Measurements from ENCODE around the gene MEIS2. TPM values are rescaled to one million over a fixed set of nuclear protein-coding genes. Genes with fewer than 3 reads are reported as not detected.

The MEIS2 gene
- total RNA-seq, 5 donors from 2014 or later (not counting 1 experiment from before 2014, with no cell fraction given), result 0.38 to 0.54 TPM; not detected in 3

GRCh38 chr15:37093480-37094332, 6.6 kb downstream of the MEIS2 start:
- no peak overlapping the region for H3K4me3 ChIP-seq (ENCODE audit: control insufficient read depth in 1 of 2, extremely low read depth in 1 of 2, low read length in 1 of 2)
- ChIA-PET POLR2A (no interaction called here), CTCF (no interaction called here)
- no peaks in the 10 kb centered on the region for H3K36me3 Mint-ChIP-seq
- H3K4me3 Mint-ChIP-seq, result no peak overlapping the region
- no peaks in the 10 kb centered on the region for H3K9me3 Mint-ChIP-seq
- H3K27me3 ChIP-seq (replicated peaks in 1 of 2; ENCODE audit: control insufficient read depth in 2 of 2, extremely low read depth in 1 of 2, insufficient read depth in 2 of 2, low read length in 1 of 2), result peaks cover 17 to 41% of the 10 kb centered on the region in 2 experiments
- ATAC-seq (replicated peaks in 1 of 4), result no peak
- WGBS (ENCODE audit: insufficient coverage), result 62% methylated on average over 7 of the region's 11 CpGs
- no peak for DNase-seq
- H3K27ac ChIP-seq (ENCODE audit: low read length), result no peak overlapping the region
- peaks cover 67 to 72% of the 10 kb centered on the region in 2 donors for H3K27me3 Mint-ChIP-seq
- peaks cover 18 to 27% (median 25%) of the 10 kb centered on the region in 3 donors for H3K4me1 Mint-ChIP-seq
- H3K36me3 ChIP-seq (ENCODE audit: control insufficient read depth in 2 of 2, extremely low read depth in 1 of 2, insufficient read depth in 1 of 2, low read length in 1 of 2), result no peaks in the 10 kb centered on the region
- H3K27ac Mint-ChIP-seq, result no peak overlapping the region
- H3K4me1 ChIP-seq (ENCODE audit: control insufficient read depth in 1 of 2, extremely low read depth in 1 of 2, insufficient read depth in 2 of 2, low read length in 2 of 2), result peaks cover 0 to 21% of the 10 kb centered on the region in 2 experiments
- no peaks in the 10 kb centered on the region for H3K9me3 ChIP-seq

GRCh38 chr15:37090543-37091175, 9.7 kb downstream of the MEIS2 start:
- 93% methylated on average over 2 of the region's 3 CpGs for WGBS (ENCODE audit: insufficient coverage)
- peaks cover 0 to 4% (median 3%) of the 10 kb centered on the region in 3 donors for H3K4me1 Mint-ChIP-seq
- no peaks in the 10 kb centered on the region for H3K9me3 ChIP-seq
- H3K4me1 ChIP-seq (ENCODE audit: control insufficient read depth in 1 of 2, extremely low read depth in 1 of 2, insufficient read depth in 2 of 2, low read length in 2 of 2), result peaks cover 0 to 3% of the 10 kb centered on the region in 2 experiments
- H3K27ac Mint-ChIP-seq, result no peak overlapping the region
- no peak overlapping the region for H3K4me3 ChIP-seq (ENCODE audit: control insufficient read depth in 1 of 2, extremely low read depth in 1 of 2, low read length in 1 of 2)
- peaks cover 10% of the 10 kb centered on the region in 2 experiments for H3K27me3 ChIP-seq (replicated peaks in 1 of 2; ENCODE audit: control insufficient read depth in 2 of 2, extremely low read depth in 1 of 2, insufficient read depth in 2 of 2, low read length in 1 of 2)
- DNase-seq, result no peak
- H3K36me3 Mint-ChIP-seq, result no peaks in the 10 kb centered on the region
- no peak for ATAC-seq (replicated peaks in 1 of 4)
- ChIA-PET POLR2A (no interaction called here), CTCF (no interaction called here)
- no peak overlapping the region for H3K27ac ChIP-seq (ENCODE audit: low read length)
- H3K4me3 Mint-ChIP-seq, result no peak overlapping the region
- H3K27me3 Mint-ChIP-seq, result peaks cover 41 to 67% of the 10 kb centered on the region in 2 donors
- no peaks in the 10 kb centered on the region for H3K9me3 Mint-ChIP-seq
- no peaks in the 10 kb centered on the region for H3K36me3 ChIP-seq (ENCODE audit: control insufficient read depth in 2 of 2, extremely low read depth in 1 of 2, insufficient read depth in 1 of 2, low read length in 1 of 2)

- ChIA-PET CTCF (no interaction called here), POLR2A (no interaction called here)
- H3K27me3 ChIP-seq (replicated peaks in 1 of 2; ENCODE audit: control insufficient read depth in 2 of 2, extremely low read depth in 1 of 2, insufficient read depth in 2 of 2, low read length in 1 of 2), result peaks cover 0 to 6% of the 10 kb centered on the region in 2 experiments
- DNase-seq (no peak), ATAC-seq (replicated peaks in 1 of 4) (no peak)
- no CpG with 5 or more reads among the region's 2 CpGs for WGBS (ENCODE audit: insufficient coverage)
- H3K4me3 ChIP-seq (ENCODE audit: control insufficient read depth in 1 of 2, extremely low read depth in 1 of 2, low read length in 1 of 2), result no peak overlapping the region
- Mint-ChIP-seq H3K27ac (no peak overlapping the region), H3K4me1 (no peaks in the 10 kb centered on the region), H3K4me3 (no peak overlapping the region), H3K27me3 (peaks cover 23 to 47% of the 10 kb centered on the region in 2 donors), H3K36me3 (no peaks in the 10 kb centered on the region), H3K9me3 (no peaks in the 10 kb centered on the region)
- H3K9me3 ChIP-seq, result no peaks in the 10 kb centered on the region
- H3K27ac ChIP-seq (ENCODE audit: low read length), result no peak overlapping the region
- H3K4me1 ChIP-seq (ENCODE audit: control insufficient read depth in 1 of 2, extremely low read depth in 1 of 2, insufficient read depth in 2 of 2, low read length in 2 of 2), result no peaks in the 10 kb centered on the region
- no peaks in the 10 kb centered on the region for H3K36me3 ChIP-seq (ENCODE audit: control insufficient read depth in 2 of 2, extremely low read depth in 1 of 2, insufficient read depth in 1 of 2, low read length in 1 of 2)
Measured at GRCh38 chr15:37088436-37088835, 11.9 kb downstream of the MEIS2 start.

- Histone ChIP-seq H3K4me3 (ENCODE audit: control insufficient read depth in 1 of 2, extremely low read depth in 1 of 2, low read length in 1 of 2) (no peak overlapping the region), H3K4me1 (ENCODE audit: control insufficient read depth in 1 of 2, extremely low read depth in 1 of 2, insufficient read depth in 2 of 2, low read length in 2 of 2) (no peaks in the 10 kb centered on the region), H3K27me3 (replicated peaks in 1 of 2; ENCODE audit: control insufficient read depth in 2 of 2, extremely low read depth in 1 of 2, insufficient read depth in 2 of 2, low read length in 1 of 2) (peaks cover 0 to 4% of the 10 kb centered on the region in 2 experiments), H3K36me3 (ENCODE audit: control insufficient read depth in 2 of 2, extremely low read depth in 1 of 2, insufficient read depth in 1 of 2, low read length in 1 of 2) (no peaks in the 10 kb centered on the region), H3K27ac (ENCODE audit: low read length) (no peak overlapping the region), H3K9me3 (no peaks in the 10 kb centered on the region)
- 80% methylated on average over 1 of the region's 4 CpGs for WGBS (ENCODE audit: insufficient coverage)
- peaks cover 13 to 38% of the 10 kb centered on the region in 2 donors for H3K27me3 Mint-ChIP-seq
- DNase-seq (no peak), ATAC-seq (replicated peaks in 1 of 4) (no peak)
- H3K27ac Mint-ChIP-seq, result no peak overlapping the region
- H3K4me1 Mint-ChIP-seq, result no peaks in the 10 kb centered on the region
- H3K36me3 Mint-ChIP-seq, result no peaks in the 10 kb centered on the region
- H3K4me3 Mint-ChIP-seq, result no peak overlapping the region
- no peaks in the 10 kb centered on the region for H3K9me3 Mint-ChIP-seq
- ChIA-PET CTCF (no interaction called here), POLR2A (no interaction called here)
Measured at GRCh38 chr15:37087131-37087588, 13.2 kb downstream of the MEIS2 start.

- no peak overlapping the region for H3K27ac ChIP-seq (ENCODE audit: low read length)
- Mint-ChIP-seq H3K4me3 (no peak overlapping the region), H3K4me1 (no peaks in the 10 kb centered on the region), H3K9me3 (no peaks in the 10 kb centered on the region), H3K27me3 (peaks cover 16 to 38% of the 10 kb centered on the region in 2 donors), H3K27ac (no peak overlapping the region), H3K36me3 (no peaks in the 10 kb centered on the region)
- DNase-seq (no peak), ATAC-seq (replicated peaks in 1 of 4) (no peak)
- peaks cover 0 to 2% of the 10 kb centered on the region in 2 experiments for H3K27me3 ChIP-seq (replicated peaks in 1 of 2; ENCODE audit: control insufficient read depth in 2 of 2, extremely low read depth in 1 of 2, insufficient read depth in 2 of 2, low read length in 1 of 2)
- ChIA-PET POLR2A (no interaction called here), CTCF (no interaction called here)
- no CpG with 5 or more reads among the region's 1 CpG for whole genome bisulfite sequencing (ENCODE audit: insufficient coverage)
- no peaks in the 10 kb centered on the region for H3K9me3 ChIP-seq
- H3K4me1 ChIP-seq (ENCODE audit: control insufficient read depth in 1 of 2, extremely low read depth in 1 of 2, insufficient read depth in 2 of 2, low read length in 2 of 2), result no peaks in the 10 kb centered on the region
- H3K4me3 ChIP-seq (ENCODE audit: control insufficient read depth in 1 of 2, extremely low read depth in 1 of 2, low read length in 1 of 2), result no peak overlapping the region
- no peaks in the 10 kb centered on the region for H3K36me3 ChIP-seq (ENCODE audit: control insufficient read depth in 2 of 2, extremely low read depth in 1 of 2, insufficient read depth in 1 of 2, low read length in 1 of 2)
Measured at GRCh38 chr15:37086521-37086920, 13.8 kb downstream of the MEIS2 start.

- no peak overlapping the region for H3K4me3 Mint-ChIP-seq
- ChIA-PET POLR2A (no interaction called here), CTCF (no interaction called here)
- Histone ChIP-seq H3K4me1 (ENCODE audit: control insufficient read depth in 1 of 2, extremely low read depth in 1 of 2, insufficient read depth in 2 of 2, low read length in 2 of 2) (no peaks in the 10 kb centered on the region), H3K27me3 (replicated peaks in 1 of 2; ENCODE audit: control insufficient read depth in 2 of 2, extremely low read depth in 1 of 2, insufficient read depth in 2 of 2, low read length in 1 of 2) (peaks cover 0 to 2% of the 10 kb centered on the region in 2 experiments), H3K4me3 (ENCODE audit: control insufficient read depth in 1 of 2, extremely low read depth in 1 of 2, low read length in 1 of 2) (no peak overlapping the region), H3K9me3 (no peaks in the 10 kb centered on the region), H3K27ac (ENCODE audit: low read length) (no peak overlapping the region), H3K36me3 (ENCODE audit: control insufficient read depth in 2 of 2, extremely low read depth in 1 of 2, insufficient read depth in 1 of 2, low read length in 1 of 2) (no peaks in the 10 kb centered on the region)
- peaks cover 14 to 38% of the 10 kb centered on the region in 2 donors for H3K27me3 Mint-ChIP-seq
- DNase-seq, result no peak
- no peak for ATAC-seq (replicated peaks in 1 of 4)
- H3K27ac Mint-ChIP-seq, result no peak overlapping the region
- WGBS (ENCODE audit: insufficient coverage), result 80% methylated on average over 1 of the region's 3 CpGs
- H3K9me3 Mint-ChIP-seq, result no peaks in the 10 kb centered on the region
- H3K4me1 Mint-ChIP-seq, result no peaks in the 10 kb centered on the region
- no peaks in the 10 kb centered on the region for H3K36me3 Mint-ChIP-seq
Measured at GRCh38 chr15:37086120-37086519, 14.2 kb downstream of the MEIS2 start.

All from T-cell (primary cell).